Measurements from ENCODE around the gene BEST1. TPM values are rescaled to one million over a fixed set of nuclear protein-coding genes. Genes with fewer than 3 reads are reported as not detected.
"Not testable (repeated sequence)": the region's sequence is repeated elsewhere in the genome, so short reads cannot be mapped to it uniquely, and the experiment has no call there.

The BEST1 gene
- total and polyA plus RNA-seq, 7 experiments from 2014 or later = 0.49 to 7.1 (median 0.92) TPM; not detected in 1

DNA sequence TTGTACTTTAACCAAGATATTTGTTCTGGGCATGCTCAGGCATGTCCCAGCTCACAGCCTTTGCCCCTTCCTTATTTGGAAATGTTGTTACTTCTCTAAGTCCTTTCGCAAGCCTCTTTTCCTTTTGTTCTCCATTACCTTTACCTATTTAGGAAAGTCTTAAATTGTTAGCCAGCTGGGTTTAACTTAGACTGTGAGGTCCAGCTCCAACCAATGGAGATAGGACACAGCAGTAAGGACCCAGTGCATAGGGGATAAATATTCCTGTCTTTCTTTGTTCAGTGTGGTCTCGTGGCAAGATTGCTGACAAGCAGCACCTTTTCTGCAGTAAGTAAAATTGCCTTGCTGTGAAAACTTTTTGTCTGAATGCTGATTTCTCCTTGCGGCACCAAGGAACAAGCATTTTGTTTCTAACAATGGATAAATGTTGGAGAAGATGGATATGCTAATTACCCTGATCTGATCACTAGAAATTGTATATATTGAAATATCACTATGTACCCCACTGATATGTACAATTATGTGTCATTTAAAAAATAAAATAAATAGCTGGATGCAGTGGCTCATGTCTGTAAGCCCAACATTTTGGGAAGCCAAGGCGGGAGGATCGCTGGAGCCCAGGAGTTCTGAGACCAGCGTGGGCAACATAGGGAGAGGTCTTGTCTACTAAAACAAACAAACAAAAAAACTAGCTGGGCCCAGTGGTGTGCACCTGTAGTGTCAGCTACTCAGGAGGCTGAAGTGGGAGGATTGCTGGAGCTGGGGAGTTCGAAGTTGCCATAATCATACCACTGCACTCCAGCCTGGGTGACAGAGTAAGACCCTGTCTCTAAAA lies 49.2 kb downstream of the BEST1 start:
- Mint-ChIP-seq H3K4me3 (no peak overlapping the region), H3K9me3 (peaks cover 0 to 17% (median 13%) of the 10 kb centered on the region in 11 donors), H3K36me3 (peaks cover 10 to 25% (median 15%) of the 10 kb centered on the region in 5 donors), H3K27me3 (peaks cover 0 to 2% (median 0%) of the 10 kb centered on the region in 5 donors), H3K27ac (peak overlapping the region in 1 of 9 donors; percentile 60), H3K4me1 (no peaks in the 10 kb centered on the region)
- CTCF ChIA-PET = no interaction called here
- POLR2A ChIA-PET = no interaction called here
- Histone ChIP-seq H3K36me3 (ENCODE audit: control insufficient read depth in 2 of 3, insufficient read depth in 3 of 3, low read length in 3 of 3) (peaks cover 0 to 5% (median 0%) of the 10 kb centered on the region in 3 experiments), H3K27ac (ENCODE audit: low read depth, low read length) (no peak overlapping the region), H3K9me3 (ENCODE audit: control insufficient read depth in 2 of 3, low read length in 3 of 3) (peaks cover 0 to 5% (median 0%) of the 10 kb centered on the region in 3 experiments), H3K4me1 (ENCODE audit: control insufficient read depth in 2 of 2, insufficient read depth in 2 of 2, low read length in 2 of 2) (no peaks in the 10 kb centered on the region), H3K4me3 (ENCODE audit: low read length) (no peak overlapping the region), H3K27me3 (ENCODE audit: control insufficient read depth in 2 of 2, insufficient read depth in 2 of 2, low read length in 2 of 2) (no peaks in the 10 kb centered on the region)
- DNase-seq (no peak), ATAC-seq (no peak)
- intact Hi-C loops (cut with micrococcal nuclease) = no loop called here

DNA sequence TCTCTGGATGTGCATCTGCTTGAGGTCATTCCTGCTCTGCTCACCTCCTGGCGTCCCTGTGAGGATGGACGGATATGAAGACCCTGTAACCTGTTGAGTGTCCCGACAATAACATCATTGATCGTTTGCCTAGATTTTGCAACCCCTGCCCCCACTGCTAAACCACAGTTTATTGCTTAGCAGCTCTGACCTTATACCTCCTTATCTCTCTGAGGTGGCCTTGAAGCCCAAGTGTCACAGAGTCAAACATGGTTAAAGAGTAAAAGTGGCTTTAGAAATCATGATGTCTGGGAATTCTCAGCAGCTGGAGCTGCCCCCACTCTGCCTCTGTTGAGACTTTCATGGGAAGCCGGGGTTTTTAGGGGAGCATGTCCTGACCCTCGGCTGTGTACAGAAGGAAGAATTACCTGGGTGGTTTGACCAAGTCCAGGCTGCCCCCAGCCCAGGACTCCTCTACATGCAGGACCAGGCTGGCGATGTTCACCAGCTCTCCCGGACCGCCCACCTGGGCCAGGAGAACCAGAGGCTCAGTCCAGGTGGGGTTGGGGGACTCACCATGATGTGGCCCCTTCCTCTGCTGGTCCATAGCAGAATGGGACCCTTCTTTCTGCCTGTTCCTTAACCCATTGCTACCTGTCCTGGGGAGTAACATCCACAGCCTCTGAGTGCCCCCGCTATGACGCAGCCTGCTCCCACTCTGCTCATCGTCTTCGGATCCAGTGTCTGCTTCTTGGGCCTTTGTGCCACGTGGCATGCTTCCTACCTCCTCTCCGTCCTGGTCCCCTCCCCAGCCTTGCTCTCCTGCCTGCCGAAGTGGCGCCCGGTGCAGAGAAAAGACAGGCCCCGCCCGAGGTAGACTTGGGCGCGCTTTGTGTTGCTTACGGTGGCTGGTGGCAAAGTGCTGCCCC lies 50.6 kb downstream of the BEST1 start:
- Mint-ChIP-seq H3K27ac (peak overlapping the region in 1 of 9 donors; percentile 30), H3K9me3 (peaks cover 0 to 17% (median 13%) of the 10 kb centered on the region in 11 donors), H3K4me3 (no peak overlapping the region), H3K27me3 (no peaks in the 10 kb centered on the region), H3K4me1 (no peaks in the 10 kb centered on the region), H3K36me3 (peaks cover 10 to 22% (median 15%) of the 10 kb centered on the region in 5 donors)
- Histone ChIP-seq H3K27me3 (ENCODE audit: control insufficient read depth in 2 of 2, insufficient read depth in 2 of 2, low read length in 2 of 2) (no peaks in the 10 kb centered on the region), H3K36me3 (ENCODE audit: control insufficient read depth in 2 of 3, insufficient read depth in 3 of 3, low read length in 3 of 3) (peaks cover 0 to 5% (median 0%) of the 10 kb centered on the region in 3 experiments), H3K4me3 (ENCODE audit: low read length) (no peak overlapping the region), H3K27ac (ENCODE audit: low read depth, low read length) (no peak overlapping the region), H3K4me1 (ENCODE audit: control insufficient read depth in 2 of 2, insufficient read depth in 2 of 2, low read length in 2 of 2) (no peaks in the 10 kb centered on the region), H3K9me3 (ENCODE audit: control insufficient read depth in 2 of 3, low read length in 3 of 3) (peaks cover 0 to 5% (median 0%) of the 10 kb centered on the region in 3 experiments)
- no peak for DNase-seq
- intact Hi-C loops (cut with micrococcal nuclease) = no loop called here
- CTCF ChIA-PET = interaction anchor here (0.6 kb wide), 1 partner anchor 10 kb away, joined by 4 read pairs; no protein-coding TSS in a partner anchor
- POLR2A ChIA-PET = no interaction called here
- ATAC-seq = no peak

DNA sequence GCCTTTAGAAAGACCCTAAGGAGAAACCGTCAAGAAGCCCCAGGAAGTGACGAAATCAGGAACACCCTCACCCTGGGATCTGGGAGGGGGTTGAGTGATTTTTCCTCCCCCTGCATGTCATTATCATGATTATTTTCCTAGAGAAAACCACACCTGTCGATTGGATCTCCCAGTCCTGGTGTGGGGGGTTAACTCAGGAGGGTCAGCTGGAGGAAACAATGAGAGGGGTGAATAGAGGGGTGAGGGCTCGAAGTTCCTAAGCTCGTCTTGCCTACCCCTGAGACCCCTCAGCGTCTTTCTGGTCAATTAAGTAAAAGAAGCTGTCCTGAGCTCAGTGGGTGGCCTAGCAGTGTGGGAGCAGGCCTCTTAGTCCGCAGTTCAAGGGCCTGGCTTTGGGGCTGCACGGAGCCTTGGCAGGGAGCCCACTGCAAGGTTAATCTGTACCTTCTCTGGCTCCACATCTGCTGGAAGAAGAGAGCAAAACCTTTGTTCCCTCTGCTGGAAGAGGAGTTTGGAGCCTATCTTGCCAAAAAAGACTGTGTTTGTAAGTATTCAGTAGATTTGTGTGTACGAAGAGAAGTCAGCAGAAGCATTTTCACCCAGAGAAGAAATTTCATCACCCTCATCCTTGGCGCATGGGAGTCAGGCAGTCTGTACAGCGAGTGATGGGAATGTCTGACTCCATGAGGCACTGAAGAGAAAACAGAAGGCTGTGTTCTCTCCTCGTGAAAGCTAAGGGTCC lies 51.5 kb downstream of the BEST1 start:
- Mint-ChIP-seq H3K4me1 (no peaks in the 10 kb centered on the region), H3K27me3 (no peaks in the 10 kb centered on the region), H3K9me3 (peaks cover 0 to 17% (median 13%) of the 10 kb centered on the region in 11 donors), H3K4me3 (no peak overlapping the region), H3K36me3 (peaks cover 10 to 22% (median 15%) of the 10 kb centered on the region in 5 donors), H3K27ac (peak overlapping the region in 1 of 9 donors; percentile 46)
- Histone ChIP-seq H3K4me1 (ENCODE audit: control insufficient read depth in 2 of 2, insufficient read depth in 2 of 2, low read length in 2 of 2) (no peaks in the 10 kb centered on the region), H3K27ac (ENCODE audit: low read depth, low read length) (no peak overlapping the region), H3K4me3 (ENCODE audit: low read length) (no peak overlapping the region), H3K9me3 (ENCODE audit: control insufficient read depth in 2 of 3, low read length in 3 of 3) (peaks cover 0 to 5% (median 0%) of the 10 kb centered on the region in 3 experiments), H3K36me3 (ENCODE audit: control insufficient read depth in 2 of 3, insufficient read depth in 3 of 3, low read length in 3 of 3) (peaks cover 0 to 5% (median 0%) of the 10 kb centered on the region in 3 experiments), H3K27me3 (ENCODE audit: control insufficient read depth in 2 of 2, insufficient read depth in 2 of 2, low read length in 2 of 2) (no peaks in the 10 kb centered on the region)
- ChIA-PET CTCF (interaction anchor here (0.6 kb wide), 1 partner anchor 10 kb away, joined by 4 read pairs; no protein-coding TSS in a partner anchor), POLR2A (no interaction called here)
- intact Hi-C loops (cut with micrococcal nuclease) = no loop called here
- ATAC-seq = no peak
- DNase-seq = no peak

DNA sequence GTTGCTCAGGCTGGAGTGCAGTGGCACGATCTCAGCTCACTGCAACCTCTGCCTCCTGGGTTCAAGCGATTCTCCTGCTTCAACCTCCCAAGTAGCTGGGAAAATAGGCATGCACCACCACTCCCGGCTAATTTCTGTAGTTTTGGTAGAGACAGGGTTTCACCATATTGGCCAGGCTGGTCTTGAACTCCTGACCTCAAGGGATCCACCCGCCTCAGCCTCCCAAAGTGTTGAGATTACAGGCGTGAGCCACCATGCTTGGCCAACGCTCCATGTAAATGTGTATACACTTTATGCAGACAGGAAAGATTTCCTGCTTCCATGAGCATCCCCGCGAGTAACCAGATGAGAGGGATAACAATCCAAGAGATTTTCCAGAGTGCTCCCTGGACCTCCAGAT lies 52.1 kb downstream of the BEST1 start:
- DNase-seq; CTCF ChIA-PET; H3K4me3 Mint-ChIP-seq; ATAC-seq; H3K27me3 Mint-ChIP-seq; H3K9me3 ChIP-seq (ENCODE audit: control insufficient read depth in 2 of 3, low read length in 3 of 3); H3K27ac ChIP-seq (ENCODE audit: low read depth, low read length); H3K4me1 ChIP-seq (ENCODE audit: control insufficient read depth in 2 of 2, insufficient read depth in 2 of 2, low read length in 2 of 2); H3K27me3 ChIP-seq (ENCODE audit: control insufficient read depth in 2 of 2, insufficient read depth in 2 of 2, low read length in 2 of 2); H3K4me1 Mint-ChIP-seq; POLR2A ChIA-PET; H3K36me3 ChIP-seq (ENCODE audit: control insufficient read depth in 2 of 3, insufficient read depth in 3 of 3, low read length in 3 of 3); H3K4me3 ChIP-seq (ENCODE audit: low read length); intact Hi-C loops (cut with micrococcal nuclease): not testable (repeated sequence)
- Mint-ChIP-seq H3K9me3 (peaks cover 0 to 17% (median 13%) of the 10 kb centered on the region in 11 donors), H3K27ac (peak overlapping the region in 1 of 9 donors; percentile 72), H3K36me3 (peaks cover 10 to 22% (median 15%) of the 10 kb centered on the region in 5 donors)

DNA sequence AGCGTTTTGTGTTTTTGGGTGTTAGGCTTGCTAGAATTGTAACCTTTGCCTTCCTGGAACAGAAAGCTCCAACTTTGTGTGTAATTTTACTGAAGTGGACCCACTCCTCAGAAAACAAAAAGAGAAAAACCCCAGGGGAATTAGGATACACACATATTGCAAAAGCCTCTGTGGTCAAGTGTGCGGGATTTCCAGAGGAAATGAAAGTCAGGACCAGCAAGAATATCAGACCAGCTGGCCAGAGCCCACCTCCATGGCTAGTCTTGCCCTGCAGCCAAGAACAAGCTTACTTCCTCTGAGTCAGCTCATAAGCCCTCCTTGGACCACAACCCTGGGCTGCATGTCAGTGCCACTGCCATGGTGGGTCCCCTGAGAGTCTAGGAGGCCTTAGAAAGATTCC lies 54.3 kb downstream of the BEST1 start:
- H3K4me1 Mint-ChIP-seq = no peaks in the 10 kb centered on the region
- Histone ChIP-seq H3K27ac (ENCODE audit: low read depth, low read length) (no peak overlapping the region), H3K9me3 (ENCODE audit: control insufficient read depth in 2 of 3, low read length in 3 of 3) (no peaks in the 10 kb centered on the region), H3K4me3 (ENCODE audit: low read length) (no peak overlapping the region), H3K4me1 (ENCODE audit: control insufficient read depth in 2 of 2, insufficient read depth in 2 of 2, low read length in 2 of 2) (no peaks in the 10 kb centered on the region), H3K36me3 (ENCODE audit: control insufficient read depth in 2 of 3, insufficient read depth in 3 of 3, low read length in 3 of 3) (no peaks in the 10 kb centered on the region), H3K27me3 (ENCODE audit: control insufficient read depth in 2 of 2, insufficient read depth in 2 of 2, low read length in 2 of 2) (no peaks in the 10 kb centered on the region)
- DNase-seq = no peak
- peaks cover 0 to 8% (median 4%) of the 10 kb centered on the region in 5 donors for H3K36me3 Mint-ChIP-seq
- intact Hi-C loops (cut with micrococcal nuclease) = no loop called here
- peak; percentile 62 for ATAC-seq
- CTCF ChIA-PET = no interaction called here
- no peaks in the 10 kb centered on the region for H3K27me3 Mint-ChIP-seq
- H3K9me3 Mint-ChIP-seq = peaks cover 0 to 7% (median 3%) of the 10 kb centered on the region in 11 donors
- H3K27ac Mint-ChIP-seq = no peak overlapping the region
- H3K4me3 Mint-ChIP-seq = no peak overlapping the region
- POLR2A ChIA-PET = interaction anchor here (1.0 kb wide), 1 partner anchor 21 kb away, joined by 3 read pairs; no protein-coding TSS in a partner anchor

DNA sequence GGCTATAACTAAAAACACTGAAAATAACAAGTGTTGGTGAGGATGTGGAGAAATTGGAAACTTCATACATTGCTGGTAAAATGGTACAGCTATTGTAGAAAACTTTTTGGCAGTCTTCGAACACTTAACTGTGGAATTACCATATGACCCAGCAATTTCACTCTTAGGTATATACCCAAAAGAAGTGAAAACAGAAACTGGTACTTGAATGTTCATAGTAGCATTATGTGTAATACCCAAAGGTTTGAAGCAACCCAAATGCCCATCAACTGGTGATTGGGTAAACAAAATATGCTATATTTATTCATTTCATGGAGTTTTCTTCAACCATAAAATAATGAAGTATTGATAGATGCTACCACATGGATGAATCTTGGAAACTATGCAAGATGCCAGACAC lies 58.0 kb downstream of the BEST1 start:
- H3K27me3 Mint-ChIP-seq = no peaks in the 10 kb centered on the region
- H3K9me3 ChIP-seq (ENCODE audit: control insufficient read depth in 2 of 3, low read length in 3 of 3) = no peaks in the 10 kb centered on the region
- no peaks in the 10 kb centered on the region for H3K36me3 ChIP-seq (ENCODE audit: control insufficient read depth in 2 of 3, insufficient read depth in 3 of 3, low read length in 3 of 3)
- peaks cover 0 to 2% (median 0%) of the 10 kb centered on the region in 11 donors for H3K9me3 Mint-ChIP-seq
- H3K27me3 ChIP-seq (ENCODE audit: control insufficient read depth in 2 of 2, insufficient read depth in 2 of 2, low read length in 2 of 2) = no peaks in the 10 kb centered on the region
- no peak overlapping the region for H3K4me3 ChIP-seq (ENCODE audit: low read length)
- no peaks in the 10 kb centered on the region for H3K36me3 Mint-ChIP-seq
- no peak overlapping the region for H3K4me3 Mint-ChIP-seq
- H3K4me1 Mint-ChIP-seq = no peaks in the 10 kb centered on the region
- H3K4me1 ChIP-seq (ENCODE audit: control insufficient read depth in 2 of 2, insufficient read depth in 2 of 2, low read length in 2 of 2) = no peaks in the 10 kb centered on the region
- intact Hi-C loops (cut with micrococcal nuclease) = no loop called here
- CTCF ChIA-PET = interaction anchor here (0.7 to 1.1 kb wide), 2 partner anchors 17 to 61 kb away, joined by 3 to 6 read pairs; no protein-coding TSS in a partner anchor
- DNase-seq = no peak
- ATAC-seq = no peak
- H3K27ac ChIP-seq (ENCODE audit: low read depth, low read length) = no peak overlapping the region
- H3K27ac Mint-ChIP-seq = no peak overlapping the region
- POLR2A ChIA-PET = no interaction called here

Data from naive thymus-derived CD4-positive, alpha-beta T cell (primary cell).